B cell (primary cell): Measurements from ENCODE around the gene BABAM1.

ENCODE experiments used
- EZH2 ChIP-seq: IDR thresholded peaks from 2 replicates; pipeline ENCODE4 v1.6.1; 2012; ENCODE audit warnings: borderline replicate concordance, low read depth, mild to moderate bottlenecking, moderate library complexity, low read length; ENCODE audit not compliant: insufficient read depth, poor library complexity, severe bottlenecking
- TF ChIP-seq, protein P1 (sequence below): fragments of 200-600 bp; IDR thresholded peaks from one replicate; pipeline ENCODE4 v1.8.0; 2022; ENCODE audit warnings: antibody characterized with exemption, mild to moderate bottlenecking

- TF ChIP-seq, protein P1, sequence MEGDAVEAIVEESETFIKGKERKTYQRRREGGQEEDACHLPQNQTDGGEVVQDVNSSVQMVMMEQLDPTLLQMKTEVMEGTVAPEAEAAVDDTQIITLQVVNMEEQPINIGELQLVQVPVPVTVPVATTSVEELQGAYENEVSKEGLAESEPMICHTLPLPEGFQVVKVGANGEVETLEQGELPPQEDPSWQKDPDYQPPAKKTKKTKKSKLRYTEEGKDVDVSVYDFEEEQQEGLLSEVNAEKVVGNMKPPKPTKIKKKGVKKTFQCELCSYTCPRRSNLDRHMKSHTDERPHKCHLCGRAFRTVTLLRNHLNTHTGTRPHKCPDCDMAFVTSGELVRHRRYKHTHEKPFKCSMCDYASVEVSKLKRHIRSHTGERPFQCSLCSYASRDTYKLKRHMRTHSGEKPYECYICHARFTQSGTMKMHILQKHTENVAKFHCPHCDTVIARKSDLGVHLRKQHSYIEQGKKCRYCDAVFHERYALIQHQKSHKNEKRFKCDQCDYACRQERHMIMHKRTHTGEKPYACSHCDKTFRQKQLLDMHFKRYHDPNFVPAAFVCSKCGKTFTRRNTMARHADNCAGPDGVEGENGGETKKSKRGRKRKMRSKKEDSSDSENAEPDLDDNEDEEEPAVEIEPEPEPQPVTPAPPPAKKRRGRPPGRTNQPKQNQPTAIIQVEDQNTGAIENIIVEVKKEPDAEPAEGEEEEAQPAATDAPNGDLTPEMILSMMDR, result no peak
- no peak for TF ChIP-seq EZH2
Measured at GRCh38 chr19:17296976-17297375, 29.7 kb downstream of the BABAM1 start.
